IPS-NIHi7 (cell line): ENCODE measurements around the gene SLC25A14.

ENCODE experiments used
- DNase-seq: peaks from one replicate; pipeline ENCODE4 v3.0.0; 2012; ENCODE audit warnings: mixed read lengths; ENCODE audit errors: extremely low spot score

Gene SLC25A14

GRCh38 chrX:130378024-130378669 lies 38.4 kb downstream of the SLC25A14 start:
- DNase-seq, result no peak

- DNase-seq, result no peak
Observed at GRCh38 chrX:130385520-130385919, 45.8 kb downstream of the SLC25A14 start, which contains the start of gene GPR119. GPR119 (minus strand) TSS chrX:130385674; CDS start chrX:130385447, 227 bp downstream.

DNA sequence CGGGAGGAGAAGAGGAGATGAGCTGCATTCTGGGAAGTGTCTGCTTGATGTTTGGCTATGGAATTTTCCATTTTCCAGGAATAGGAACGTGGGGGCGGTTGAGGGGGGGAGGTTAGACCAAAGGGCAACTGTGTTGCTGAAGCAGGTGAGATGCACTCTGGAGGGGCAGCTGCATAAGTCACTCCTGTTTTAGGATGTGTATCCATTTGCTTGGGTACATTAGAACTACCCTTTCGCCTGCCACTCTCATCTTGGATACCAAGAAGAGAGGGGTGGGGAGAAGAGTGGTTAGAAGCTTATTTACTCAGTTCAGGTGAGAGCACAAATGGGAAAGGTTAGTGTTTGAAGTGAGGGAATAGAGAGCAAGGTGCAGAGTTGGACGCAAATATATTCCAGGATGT lies 46.7 kb downstream of the SLC25A14 start:
- no peak for DNase-seq

- DNase-seq, result peak; percentile 87
Observed at GRCh38 chrX:130393451-130394074, 53.8 kb downstream of the SLC25A14 start.

GRCh38 chrX:130395341-130395740 lies 55.6 kb downstream of the SLC25A14 start:
- no peak for DNase-seq

DNA sequence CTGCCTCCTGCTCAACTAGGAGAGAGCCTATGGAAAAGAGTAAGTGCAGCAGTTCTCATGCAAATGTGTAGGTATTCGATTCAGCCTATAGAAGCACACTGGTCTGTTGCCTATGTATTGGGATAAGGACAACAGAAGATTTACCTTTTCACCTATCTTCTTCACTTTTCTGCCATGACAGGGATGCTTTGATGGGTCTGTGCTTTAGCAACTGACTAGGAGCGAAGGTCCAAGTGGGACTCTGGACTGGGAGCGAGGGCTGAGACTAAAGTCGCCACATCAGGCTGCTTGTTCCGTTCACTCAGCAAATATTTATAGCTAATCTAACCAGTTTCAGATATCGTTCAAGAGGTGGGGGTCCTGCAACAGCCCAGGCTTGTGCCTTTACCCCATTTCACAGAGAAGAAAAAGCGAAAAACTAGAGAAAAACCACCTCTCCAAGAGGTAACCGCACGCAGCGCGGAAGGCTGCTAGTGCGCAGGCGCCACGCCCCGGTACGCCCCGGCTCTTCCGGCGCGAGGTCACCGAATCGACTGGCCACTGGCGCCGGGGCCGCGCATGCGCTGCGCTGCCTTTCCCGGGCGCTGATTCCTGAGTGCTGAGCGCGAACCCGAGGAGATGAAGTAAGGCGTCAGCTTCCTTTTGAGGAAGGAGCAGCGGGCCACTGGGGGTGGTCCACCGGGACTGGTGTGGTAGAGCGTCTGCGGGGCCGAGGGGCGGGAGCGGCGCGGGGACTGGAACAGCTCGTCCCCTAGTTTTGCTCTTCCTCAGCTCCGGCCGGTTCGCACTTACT lies 61.9 kb downstream of the SLC25A14 start, which contains the start of gene RBMX2:
Gene RBMX2 (plus strand): TSS at position 573 of the 793 bp plus-strand sequence. CDS start 46 bp downstream, at position 619.
- peak; percentile 100 for DNase-seq

GRCh38 chrX:130402208-130402684 lies 62.5 kb downstream of the SLC25A14 start:
- DNase-seq, result no peak

DNA sequence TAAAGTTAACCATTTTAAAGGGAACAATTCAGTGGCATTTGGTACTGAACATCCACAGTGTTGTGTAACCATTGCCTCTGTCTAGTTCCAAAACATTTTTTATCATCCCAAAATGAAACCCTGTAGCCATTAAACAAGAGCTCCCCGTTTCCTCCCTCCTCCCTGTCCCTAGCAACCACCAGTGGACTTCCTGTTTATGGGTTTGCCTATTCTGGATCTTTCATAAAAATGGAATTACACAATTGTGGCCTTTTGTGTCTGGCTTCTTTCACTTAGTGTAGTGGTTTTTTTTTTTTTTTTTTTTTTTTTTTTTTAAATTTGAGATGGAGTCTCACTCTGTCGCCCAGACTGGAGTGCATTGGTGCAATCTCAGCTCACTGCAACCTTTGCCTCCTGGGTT lies 73.7 kb downstream of the SLC25A14 start:
- DNase-seq, result no peak

DNA sequence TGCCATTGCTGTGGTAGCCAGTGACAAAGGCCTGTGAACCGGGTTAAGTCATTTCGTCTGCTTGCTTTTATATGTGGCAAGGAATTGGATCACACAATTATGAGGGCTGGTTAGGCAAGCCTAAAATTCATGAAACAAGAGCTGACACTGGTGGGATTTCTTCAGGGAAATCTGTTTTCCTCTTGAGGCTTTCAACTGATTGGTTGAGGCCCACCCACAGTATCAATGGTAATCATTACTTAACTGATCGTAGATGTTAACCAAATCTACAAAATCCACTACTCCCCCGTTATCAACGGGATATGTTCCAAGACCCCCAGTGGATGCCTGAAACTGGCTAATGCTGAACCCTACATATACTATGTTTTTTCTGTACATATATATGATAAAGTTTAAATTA lies 75.1 kb downstream of the SLC25A14 start:
- DNase-seq, result no peak

GRCh38 chrX:130415201-130415600 lies 75.5 kb downstream of the SLC25A14 start:
- DNase-seq, result no peak

DNA sequence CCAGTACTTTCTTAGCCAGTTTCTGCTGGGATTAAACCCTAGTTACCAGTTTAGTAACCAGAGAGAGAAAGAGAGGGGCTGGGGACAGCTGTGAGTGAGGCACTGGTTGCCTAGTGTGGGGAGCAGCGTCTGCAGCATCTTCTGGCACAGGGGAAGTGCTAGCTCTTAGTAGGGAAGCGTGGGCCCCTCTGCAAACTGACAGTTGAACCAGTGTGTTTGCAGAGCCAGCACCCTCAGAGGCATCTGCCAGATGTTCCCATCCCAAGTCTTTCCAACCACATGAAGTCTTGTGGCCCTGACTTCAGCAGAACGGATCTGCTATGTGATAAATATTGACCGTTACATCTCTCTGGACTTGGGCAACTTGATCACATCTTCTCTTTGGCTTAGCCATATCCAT lies 77.1 kb downstream of the SLC25A14 start:
- DNase-seq, result no peak

GRCh38 chrX:130418066-130418465 lies 78.3 kb downstream of the SLC25A14 start:
- no peak for DNase-seq

GRCh38 chrX:130418740-130419139 lies 79.0 kb downstream of the SLC25A14 start:
- no peak for DNase-seq

DNA sequence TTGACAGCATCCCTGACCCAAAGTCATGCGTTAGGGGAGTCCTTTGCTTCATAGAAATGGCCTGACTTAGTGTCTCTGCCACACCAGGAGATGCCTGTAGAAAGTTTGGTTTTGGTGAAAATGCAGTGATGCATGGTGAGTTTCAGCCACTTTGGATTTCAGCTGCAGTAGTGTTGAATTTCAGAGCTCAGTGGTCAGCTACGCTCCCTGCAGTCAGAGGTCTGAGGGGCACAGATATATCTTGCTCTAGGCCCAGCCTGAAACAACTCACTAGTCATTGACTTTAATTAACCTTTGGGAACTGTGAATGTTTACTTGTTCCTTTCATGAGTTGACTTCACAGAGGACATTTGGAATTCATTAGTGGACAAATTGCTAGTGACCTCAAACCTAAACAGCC lies 79.5 kb downstream of the SLC25A14 start:
- no peak for DNase-seq
